Neural progenitor cell (in vitro differentiated cells): ENCODE data around the gene FBLN5. TPM values are rescaled to one million over a fixed set of nuclear protein-coding genes. Genes with fewer than 3 reads are reported as not detected.

ENCODE experiments used
- DNase-seq: peaks from one replicate; pipeline ENCODE4 v3.0.0-alpha.2; 2016; ENCODE audit warnings: low spot score
- H2AFZ ChIP-seq: fragments of 200-600 bp; sonication (generic); replicated peaks from 2 replicates; pipeline ENCODE4 v1.6.1; 2016; ENCODE audit warnings: antibody characterized with exemption
- H3F3A ChIP-seq: fragments of 200-600 bp; sonication (generic); 2 replicates; pipeline ENCODE4 v1.6.1; 2016; ENCODE audit warnings: antibody characterized with exemption, low read depth
- H3K27ac ChIP-seq: fragments of 200-600 bp; sonication (generic); 2 replicates; pipeline ENCODE4 v1.5.1; 2016; ENCODE audit warnings: mild to moderate bottlenecking
- H3K27me3 ChIP-seq: fragments of 200-600 bp; sonication (generic); 2 replicates; pipeline ENCODE4 v1.6.1; 2016; ENCODE audit warnings: mild to moderate bottlenecking, moderate library complexity
- H3K36me3 ChIP-seq: fragments of 200-600 bp; sonication (generic); 2 replicates; pipeline ENCODE4 v1.5.1; 2016
- H3K4me1 ChIP-seq: fragments of 200-600 bp; sonication (generic); 2 replicates; pipeline ENCODE4 v1.6.1; 2016; ENCODE audit warnings: mixed run types
- H3K4me2 ChIP-seq: fragments of 200-600 bp; sonication (generic); 2 replicates; pipeline ENCODE4 v1.6.1; 2016
- H3K4me3 ChIP-seq: fragments of 200-600 bp; sonication (generic); 2 replicates; pipeline ENCODE4 v1.5.1; 2016
- H3K79me2 ChIP-seq: fragments of 200-600 bp; sonication (generic); 2 replicates; pipeline ENCODE4 v1.6.1; 2016; ENCODE audit warnings: low read depth
- H3K9ac ChIP-seq: fragments of 200-600 bp; sonication (generic); 2 replicates; pipeline ENCODE4 v1.6.1; 2016
- H3K9me3 ChIP-seq: fragments of 200-600 bp; sonication (generic); 2 replicates; pipeline ENCODE4 v1.5.1; 2016; ENCODE audit warnings: low read depth
- H4K20me1 ChIP-seq: fragments of 200-600 bp; sonication (generic); 2 replicates; pipeline ENCODE4 v1.6.1; 2016; ENCODE audit warnings: low read depth
- H3K27ac Mint-ChIP-seq: 3 replicates; pipeline ENCODE4 v1.8.0; 2021; ENCODE audit warnings: mixed read lengths
- H3K27me3 Mint-ChIP-seq: 2 replicates; pipeline ENCODE4 v1.8.0; 2022; ENCODE audit warnings: low read depth, mild to moderate bottlenecking, inconsistent platforms, moderate library complexity, mixed read lengths; ENCODE audit not compliant: insufficient read depth
- H3K36me3 Mint-ChIP-seq: 3 replicates; pipeline ENCODE4 v1.8.0; 2021; ENCODE audit warnings: mixed read lengths
- H3K4me1 Mint-ChIP-seq: 3 replicates; pipeline ENCODE4 v1.8.0; 2021; ENCODE audit warnings: mixed read lengths
- H3K4me3 Mint-ChIP-seq: 3 replicates; pipeline ENCODE4 v1.8.0; 2021; ENCODE audit warnings: mild to moderate bottlenecking, moderate library complexity, mixed read lengths
- H3K9me3 Mint-ChIP-seq: 3 replicates; pipeline ENCODE4 v1.8.0; 2020; ENCODE audit warnings: mixed read lengths
- CTCF ChIP-seq: fragments of 200-600 bp; sonication (generic); IDR thresholded peaks from 2 replicates; pipeline ENCODE4 v1.5.1; 2017; ENCODE audit warnings: antibody characterized with exemption, mild to moderate bottlenecking
- EZH2 ChIP-seq: fragments of 200-600 bp; sonication (generic); IDR thresholded peaks from 2 replicates; pipeline ENCODE4 v1.6.1; 2017; ENCODE audit warnings: antibody characterized with exemption, mild to moderate bottlenecking, moderate library complexity
- EZH2phosphoT487 ChIP-seq: fragments of 200-600 bp; sonication (generic); IDR thresholded peaks from 2 replicates; pipeline ENCODE4 v1.6.1; 2017; ENCODE audit warnings: antibody characterized with exemption
- total RNA-seq: library from RNA; depleted of rRNA; stranded (reverse); fragments of >200 nt; gene quantifications from 2 replicates; pipeline ENCODE4 v1.2.3, GENCODE V29; 2015; ENCODE audit warnings: low replicate concordance

FBLN5 gene
- total RNA-seq, 1 donor from 2014 or later = not detected

- Histone ChIP-seq H3K27me3 (no peaks in the 10 kb centered on the region), H3K9me3 (no peaks in the 10 kb centered on the region), H3K27ac (no peak overlapping the region), H3K79me2 (no peaks in the 10 kb centered on the region), H3F3A (no peaks in the 10 kb centered on the region), H3K4me1 (no peaks in the 10 kb centered on the region), H3K36me3 (no peaks in the 10 kb centered on the region), H3K9ac (no peak overlapping the region), H4K20me1 (no peaks in the 10 kb centered on the region), H3K4me2 (no peak overlapping the region), H3K4me3 (no peak overlapping the region), H2AFZ (no peak overlapping the region)
- Mint-ChIP-seq H3K36me3 (no peaks in the 10 kb centered on the region), H3K9me3 (no peaks in the 10 kb centered on the region), H3K4me3 (no peak overlapping the region), H3K27me3 (peaks cover 6% of the 10 kb centered on the region), H3K27ac (no peak overlapping the region), H3K4me1 (peaks cover 7% of the 10 kb centered on the region)
- DNase-seq = no peak
- TF ChIP-seq CTCF (no peak), EZH2phosphoT487 (no peak), EZH2 (no peak)
Observed at GRCh38 chr14:91882776-91883175, 64.7 kb downstream of the FBLN5 start.

- Histone ChIP-seq H3K4me1 (no peaks in the 10 kb centered on the region), H4K20me1 (no peaks in the 10 kb centered on the region), H3K4me3 (no peak overlapping the region), H3F3A (no peaks in the 10 kb centered on the region), H3K9me3 (no peaks in the 10 kb centered on the region), H3K27ac (no peak overlapping the region), H3K79me2 (no peaks in the 10 kb centered on the region), H3K36me3 (no peaks in the 10 kb centered on the region), H2AFZ (no peak overlapping the region), H3K27me3 (no peaks in the 10 kb centered on the region), H3K4me2 (no peak overlapping the region), H3K9ac (no peak overlapping the region)
- no peak for TF ChIP-seq EZH2
- no peak for TF ChIP-seq EZH2phosphoT487
- no peak for TF ChIP-seq CTCF
- no peak for DNase-seq
- Mint-ChIP-seq H3K27ac (no peak overlapping the region), H3K9me3 (no peaks in the 10 kb centered on the region), H3K4me3 (no peak overlapping the region), H3K27me3 (peaks cover 6% of the 10 kb centered on the region), H3K36me3 (no peaks in the 10 kb centered on the region), H3K4me1 (peaks cover 7% of the 10 kb centered on the region)
Observed at GRCh38 chr14:91882369-91882768, 65.1 kb downstream of the FBLN5 start.

GRCh38 chr14:91879196-91879595 lies 68.3 kb downstream of the FBLN5 start:
- H3K27me3 ChIP-seq = no peaks in the 10 kb centered on the region
- Mint-ChIP-seq H3K36me3 (no peaks in the 10 kb centered on the region), H3K4me3 (peak overlapping the region; percentile 25), H3K9me3 (no peaks in the 10 kb centered on the region), H3K27me3 (peaks cover 8% of the 10 kb centered on the region), H3K27ac (no peak overlapping the region), H3K4me1 (no peaks in the 10 kb centered on the region)
- no peak for DNase-seq
- H4K20me1 ChIP-seq = no peaks in the 10 kb centered on the region
- H3F3A ChIP-seq = no peaks in the 10 kb centered on the region
- no peak overlapping the region for H2AFZ ChIP-seq
- no peak for TF ChIP-seq CTCF
- TF ChIP-seq EZH2phosphoT487 = no peak
- TF ChIP-seq EZH2 = no peak
- H3K4me3 ChIP-seq = no peak overlapping the region
- H3K79me2 ChIP-seq = no peaks in the 10 kb centered on the region
- no peaks in the 10 kb centered on the region for H3K9me3 ChIP-seq
- H3K4me1 ChIP-seq = no peaks in the 10 kb centered on the region
- H3K36me3 ChIP-seq = no peaks in the 10 kb centered on the region
- no peak overlapping the region for H3K27ac ChIP-seq
- H3K4me2 ChIP-seq = no peak overlapping the region
- no peak overlapping the region for H3K9ac ChIP-seq

- no peak overlapping the region for H3K4me2 ChIP-seq
- no peaks in the 10 kb centered on the region for H3K9me3 Mint-ChIP-seq
- H3K4me3 ChIP-seq = no peak overlapping the region
Observed at GRCh38 chr14:91878274-91878673, 69.2 kb downstream of the FBLN5 start.

More at GRCh38 chr14:91878274-91878673, 69.2 kb downstream of the FBLN5 start:
- H3K36me3 ChIP-seq = no peaks in the 10 kb centered on the region
- no peaks in the 10 kb centered on the region for H3K4me1 ChIP-seq
- no peaks in the 10 kb centered on the region for H3K27me3 ChIP-seq
- no peaks in the 10 kb centered on the region for H3F3A ChIP-seq
- Mint-ChIP-seq H3K4me1 (no peaks in the 10 kb centered on the region), H3K27ac (no peak overlapping the region), H3K4me3 (no peak overlapping the region), H3K27me3 (peaks cover 8% of the 10 kb centered on the region), H3K36me3 (no peaks in the 10 kb centered on the region)
- H4K20me1 ChIP-seq = no peaks in the 10 kb centered on the region
- H3K79me2 ChIP-seq = no peaks in the 10 kb centered on the region
- TF ChIP-seq CTCF (no peak), EZH2phosphoT487 (no peak), EZH2 (no peak)
- H3K9me3 ChIP-seq = no peaks in the 10 kb centered on the region
- H3K27ac ChIP-seq = no peak overlapping the region
- no peak overlapping the region for H3K9ac ChIP-seq
- H2AFZ ChIP-seq = no peak overlapping the region
- no peak for DNase-seq
